ENCODE measurements around the gene RASSF8.

RASSF8 gene

DNA sequence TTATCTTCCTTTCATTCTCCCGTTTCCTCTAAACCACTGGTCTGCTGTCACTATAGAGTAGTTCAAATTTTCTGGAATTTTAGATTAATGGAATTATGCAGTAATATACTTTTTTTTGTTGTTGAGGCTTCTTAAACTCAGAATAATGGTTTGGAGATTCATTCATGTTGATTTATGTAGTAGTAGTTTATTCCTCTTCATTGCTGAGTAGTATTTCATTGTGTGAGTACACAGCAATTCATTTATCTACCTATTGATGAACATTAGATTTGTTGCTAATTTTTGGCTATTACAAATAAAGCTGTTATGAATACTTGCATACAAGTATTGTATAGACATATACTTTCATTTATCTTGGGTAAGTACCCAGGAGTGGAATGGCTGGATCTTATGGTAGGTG, 7.2 kb downstream of the RASSF8 start:
- no peaks in the 10 kb centered on the region for H3K27me3 ChIP-seq (ENCODE audit: low read depth, low read length)
- H3K27ac ChIP-seq (ENCODE audit: low read length), result no peak overlapping the region
- no peaks in the 10 kb centered on the region for H3K9me3 ChIP-seq (ENCODE audit: control insufficient read depth in 1 of 2, low read length in 2 of 2)
- H3K36me3 ChIP-seq (ENCODE audit: control insufficient read depth in 1 of 2, insufficient read depth in 2 of 2, low read length in 2 of 2), result no peaks in the 10 kb centered on the region
- peaks cover 5 to 46% of the 10 kb centered on the region in 2 donors for H3K4me1 ChIP-seq (ENCODE audit: control insufficient read depth in 1 of 2, insufficient read depth in 2 of 2, low read length in 2 of 2)
- H3K4me3 ChIP-seq (ENCODE audit: low read depth in 1 of 2, low read length in 2 of 2), result no peak overlapping the region

DNA sequence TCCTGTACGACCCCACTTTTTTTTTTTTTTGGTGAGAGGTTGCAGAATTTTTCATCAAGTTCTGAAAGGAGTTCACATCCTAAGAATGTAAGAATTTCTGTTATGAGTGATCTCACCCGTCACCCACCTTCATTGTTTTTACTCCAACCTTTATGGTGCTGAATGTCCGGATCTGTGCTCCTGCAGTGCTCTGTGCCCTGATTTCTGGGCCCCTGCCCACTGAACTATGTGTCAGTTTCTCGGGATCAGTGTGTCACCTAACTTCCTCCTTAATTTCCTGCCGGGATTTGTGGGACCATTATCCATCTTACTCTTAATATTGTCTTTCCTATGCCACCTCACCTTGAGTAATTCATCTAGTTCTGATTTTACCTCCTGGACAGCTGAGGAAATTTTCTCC, 11.6 kb downstream of the RASSF8 start:
- H3K4me3 ChIP-seq (ENCODE audit: low read depth in 1 of 2, low read length in 2 of 2), result no peak overlapping the region
- H3K27me3 ChIP-seq (ENCODE audit: low read depth, low read length), result no peaks in the 10 kb centered on the region
- H3K36me3 ChIP-seq (ENCODE audit: control insufficient read depth in 1 of 2, insufficient read depth in 2 of 2, low read length in 2 of 2), result no peaks in the 10 kb centered on the region
- H3K27ac ChIP-seq (ENCODE audit: low read length), result no peak overlapping the region
- H3K9me3 ChIP-seq (ENCODE audit: control insufficient read depth in 1 of 2, low read length in 2 of 2), result no peaks in the 10 kb centered on the region
- H3K4me1 ChIP-seq (ENCODE audit: control insufficient read depth in 1 of 2, insufficient read depth in 2 of 2, low read length in 2 of 2), result peaks cover 10 to 54% of the 10 kb centered on the region in 2 donors

DNA sequence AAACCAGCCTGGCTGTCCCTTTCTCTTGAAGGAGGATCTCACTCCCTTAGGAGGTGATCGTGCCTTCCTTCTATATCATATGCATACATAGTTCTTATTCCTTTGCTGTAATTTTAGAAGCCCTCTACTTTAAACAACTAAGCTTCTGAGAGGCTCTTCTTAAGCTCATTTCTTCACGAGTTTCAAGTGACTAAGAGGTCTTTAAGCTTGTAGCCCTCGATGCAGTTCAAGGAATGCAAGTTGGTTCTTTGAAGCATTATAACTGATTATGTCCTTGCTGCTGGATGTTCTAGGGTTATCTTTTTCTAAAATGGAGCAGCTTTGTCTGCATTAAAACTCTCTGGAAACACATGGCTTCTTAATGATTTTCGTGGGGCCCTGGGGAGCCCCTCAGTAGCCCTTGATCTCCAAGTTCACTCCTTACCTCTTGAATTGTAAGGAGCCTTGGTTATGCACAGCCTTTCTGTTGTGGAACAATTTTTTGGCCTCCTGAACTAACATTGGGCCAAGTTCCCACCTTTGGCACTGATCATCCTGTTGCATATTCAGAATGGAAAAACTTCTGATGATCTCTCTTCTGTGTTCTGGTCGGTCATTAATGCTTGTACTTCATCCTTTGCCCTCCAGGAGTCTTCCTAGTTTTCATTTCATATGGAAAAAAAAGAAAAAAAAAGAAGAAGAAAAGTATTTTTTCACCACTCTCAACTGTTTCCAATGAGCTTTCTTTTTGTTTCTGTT, 12.6 kb downstream of the RASSF8 start:
- Histone ChIP-seq H3K27ac (ENCODE audit: low read length) (peak overlapping the region; percentile 10), H3K36me3 (ENCODE audit: control insufficient read depth in 1 of 2, insufficient read depth in 2 of 2, low read length in 2 of 2) (no peaks in the 10 kb centered on the region), H3K27me3 (ENCODE audit: low read depth, low read length) (no peaks in the 10 kb centered on the region), H3K9me3 (ENCODE audit: control insufficient read depth in 1 of 2, low read length in 2 of 2) (no peaks in the 10 kb centered on the region), H3K4me3 (ENCODE audit: low read depth in 1 of 2, low read length in 2 of 2) (no peak overlapping the region), H3K4me1 (ENCODE audit: control insufficient read depth in 1 of 2, insufficient read depth in 2 of 2, low read length in 2 of 2) (peaks cover 10 to 64% of the 10 kb centered on the region in 2 donors)

DNA sequence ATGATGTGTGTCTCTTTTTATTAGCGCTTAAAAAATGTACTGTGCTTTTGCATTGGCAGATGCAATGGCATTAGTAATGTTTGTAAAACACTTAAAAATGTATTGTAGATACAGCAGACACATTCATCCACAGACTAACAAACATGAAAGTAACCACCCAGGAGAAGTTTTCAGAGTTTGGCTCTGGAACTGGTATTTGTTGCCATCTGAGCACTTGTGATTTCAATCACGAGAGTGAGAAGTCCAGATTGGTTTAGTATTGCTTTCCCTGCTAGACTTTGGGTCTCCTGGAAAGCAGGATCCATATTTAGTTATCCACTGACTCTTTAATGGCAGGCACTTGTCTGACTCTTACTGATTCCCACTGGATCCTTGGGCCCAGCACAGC, 13.2 kb downstream of the RASSF8 start:
- peak overlapping the region; percentile 10 for H3K27ac ChIP-seq (ENCODE audit: low read length)
- no peaks in the 10 kb centered on the region for H3K9me3 ChIP-seq (ENCODE audit: control insufficient read depth in 1 of 2, low read length in 2 of 2)
- H3K4me1 ChIP-seq (ENCODE audit: control insufficient read depth in 1 of 2, insufficient read depth in 2 of 2, low read length in 2 of 2), result peaks cover 10 to 66% of the 10 kb centered on the region in 2 donors
- H3K27me3 ChIP-seq (ENCODE audit: low read depth, low read length), result no peaks in the 10 kb centered on the region
- no peak overlapping the region for H3K4me3 ChIP-seq (ENCODE audit: low read depth in 1 of 2, low read length in 2 of 2)
- no peaks in the 10 kb centered on the region for H3K36me3 ChIP-seq (ENCODE audit: control insufficient read depth in 1 of 2, insufficient read depth in 2 of 2, low read length in 2 of 2)

DNA sequence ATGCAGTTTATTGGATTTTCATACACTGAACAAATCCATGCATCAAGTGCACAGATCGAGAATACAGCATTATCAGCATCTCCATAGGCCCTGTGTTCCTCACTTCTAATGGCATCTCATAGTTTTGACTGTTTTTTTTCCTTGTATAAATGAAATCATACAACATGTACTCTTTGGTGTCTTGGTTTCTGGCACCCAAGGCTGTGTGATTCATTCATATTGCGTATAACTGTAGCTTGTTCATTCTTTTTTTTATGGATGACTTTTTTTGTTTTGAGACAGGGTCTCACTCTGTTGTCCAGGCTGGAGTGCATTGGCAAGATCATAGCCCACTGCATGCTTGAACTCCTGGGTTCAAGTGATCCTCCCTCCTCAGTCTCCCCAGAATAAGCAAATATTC, 14.3 kb downstream of the RASSF8 start:
- no peaks in the 10 kb centered on the region for H3K36me3 ChIP-seq (ENCODE audit: control insufficient read depth in 1 of 2, insufficient read depth in 2 of 2, low read length in 2 of 2)
- no peak overlapping the region for H3K4me3 ChIP-seq (ENCODE audit: low read depth in 1 of 2, low read length in 2 of 2)
- no peaks in the 10 kb centered on the region for H3K27me3 ChIP-seq (ENCODE audit: low read depth, low read length)
- peaks cover 10 to 71% of the 10 kb centered on the region in 2 donors for H3K4me1 ChIP-seq (ENCODE audit: control insufficient read depth in 1 of 2, insufficient read depth in 2 of 2, low read length in 2 of 2)
- no peaks in the 10 kb centered on the region for H3K9me3 ChIP-seq (ENCODE audit: control insufficient read depth in 1 of 2, low read length in 2 of 2)
- H3K27ac ChIP-seq (ENCODE audit: low read length), result no peak overlapping the region

DNA sequence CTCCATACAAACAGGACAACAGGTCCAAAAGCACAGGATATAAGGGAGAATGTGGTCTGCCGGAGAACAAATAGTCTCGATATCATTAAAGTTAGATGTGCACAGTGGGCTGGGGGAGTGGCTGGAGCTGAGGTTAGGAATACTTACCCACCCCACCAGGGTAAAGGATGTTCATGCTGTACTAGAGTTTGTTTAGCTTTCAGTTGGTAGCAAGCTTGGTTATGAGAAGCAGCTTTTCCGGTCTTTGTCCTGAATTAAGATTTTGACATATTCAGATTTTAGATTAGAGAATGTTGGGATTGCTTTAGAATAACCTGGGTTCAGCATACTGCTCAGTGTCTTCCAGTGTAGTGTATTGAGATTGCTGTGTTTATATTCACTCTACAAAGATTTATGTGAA, 16.7 kb downstream of the RASSF8 start:
- no peaks in the 10 kb centered on the region for H3K27me3 ChIP-seq (ENCODE audit: low read depth, low read length)
- peaks cover 10 to 69% of the 10 kb centered on the region in 2 donors for H3K4me1 ChIP-seq (ENCODE audit: control insufficient read depth in 1 of 2, insufficient read depth in 2 of 2, low read length in 2 of 2)
- H3K36me3 ChIP-seq (ENCODE audit: control insufficient read depth in 1 of 2, insufficient read depth in 2 of 2, low read length in 2 of 2), result no peaks in the 10 kb centered on the region
- no peak overlapping the region for H3K27ac ChIP-seq (ENCODE audit: low read length)
- H3K4me3 ChIP-seq (ENCODE audit: low read depth in 1 of 2, low read length in 2 of 2), result no peak overlapping the region
- H3K9me3 ChIP-seq (ENCODE audit: control insufficient read depth in 1 of 2, low read length in 2 of 2), result no peaks in the 10 kb centered on the region

DNA sequence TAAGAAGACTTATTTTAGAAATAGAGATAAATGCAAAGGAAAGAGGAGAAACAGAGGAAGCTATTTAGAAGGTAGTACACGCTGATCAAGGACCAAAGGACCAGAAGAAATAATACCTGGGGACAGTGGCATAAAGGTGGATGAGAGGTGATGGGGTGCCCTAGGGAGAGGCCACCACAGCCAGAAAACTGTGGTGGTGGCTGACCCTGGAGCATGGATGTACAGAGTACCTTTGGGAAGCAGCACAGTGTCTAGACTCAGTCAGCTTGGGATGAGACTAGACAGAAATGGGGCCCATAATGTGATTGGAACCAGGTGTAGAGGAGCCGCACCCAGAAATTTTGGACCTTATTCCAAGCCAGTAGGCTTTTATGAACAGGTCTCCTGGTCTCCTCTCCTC, 17.2 kb downstream of the RASSF8 start:
- Histone ChIP-seq H3K36me3 (ENCODE audit: control insufficient read depth in 1 of 2, insufficient read depth in 2 of 2, low read length in 2 of 2) (no peaks in the 10 kb centered on the region), H3K4me3 (ENCODE audit: low read depth in 1 of 2, low read length in 2 of 2) (peak overlapping the region in 1 of 2 donors; percentile 7), H3K27me3 (ENCODE audit: low read depth, low read length) (no peaks in the 10 kb centered on the region), H3K27ac (ENCODE audit: low read length) (no peak overlapping the region), H3K9me3 (ENCODE audit: control insufficient read depth in 1 of 2, low read length in 2 of 2) (no peaks in the 10 kb centered on the region), H3K4me1 (ENCODE audit: control insufficient read depth in 1 of 2, insufficient read depth in 2 of 2, low read length in 2 of 2) (peaks cover 6 to 64% of the 10 kb centered on the region in 2 donors)

DNA sequence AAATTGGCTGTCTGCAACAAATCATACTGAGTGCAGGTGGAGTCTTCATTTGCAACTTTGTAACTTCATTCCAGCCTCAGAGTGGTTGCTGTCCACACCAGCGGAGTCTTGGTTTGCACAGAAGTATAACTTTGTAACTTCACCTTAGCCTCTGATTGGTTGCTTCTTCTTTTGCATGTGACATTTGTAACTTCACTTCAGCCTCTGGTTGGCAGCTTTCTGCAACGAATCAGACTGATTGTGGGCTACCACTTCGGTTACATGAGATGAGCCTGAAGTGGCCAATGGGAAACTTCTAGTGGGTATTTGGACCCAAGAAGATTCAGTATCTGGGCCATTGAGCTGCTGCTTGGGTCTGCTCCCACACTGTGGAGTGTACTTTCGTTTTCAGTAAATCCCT, 17.8 kb downstream of the RASSF8 start:
- Histone ChIP-seq H3K4me3 (ENCODE audit: low read depth in 1 of 2, low read length in 2 of 2) (peak overlapping the region in 1 of 2 donors; percentile 7), H3K9me3 (ENCODE audit: control insufficient read depth in 1 of 2, low read length in 2 of 2) (no peaks in the 10 kb centered on the region), H3K27me3 (ENCODE audit: low read depth, low read length) (no peaks in the 10 kb centered on the region), H3K27ac (ENCODE audit: low read length) (no peak overlapping the region), H3K4me1 (ENCODE audit: control insufficient read depth in 1 of 2, insufficient read depth in 2 of 2, low read length in 2 of 2) (peaks cover 0 to 61% of the 10 kb centered on the region in 2 donors), H3K36me3 (ENCODE audit: control insufficient read depth in 1 of 2, insufficient read depth in 2 of 2, low read length in 2 of 2) (no peaks in the 10 kb centered on the region)

DNA sequence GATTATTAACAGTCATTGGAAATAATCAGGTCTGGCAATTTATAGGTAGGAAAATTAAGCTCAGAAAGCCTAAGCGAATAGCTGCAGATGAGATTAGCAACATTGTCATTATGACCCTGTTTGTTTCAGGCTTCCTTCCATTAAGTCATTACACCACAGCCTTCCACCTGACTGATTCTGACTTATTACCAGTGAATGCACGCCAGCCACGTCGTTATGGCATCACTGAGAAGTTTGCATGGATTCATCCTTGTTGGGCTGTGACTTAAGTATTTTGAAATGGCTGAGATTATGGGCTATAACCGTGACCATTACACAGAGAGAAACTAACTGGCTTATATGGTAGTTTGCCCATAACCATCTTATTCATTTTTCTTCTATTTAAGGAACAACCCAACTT, 18.6 kb downstream of the RASSF8 start:
- Histone ChIP-seq H3K36me3 (ENCODE audit: control insufficient read depth in 1 of 2, insufficient read depth in 2 of 2, low read length in 2 of 2) (no peaks in the 10 kb centered on the region), H3K9me3 (ENCODE audit: control insufficient read depth in 1 of 2, low read length in 2 of 2) (no peaks in the 10 kb centered on the region), H3K27me3 (ENCODE audit: low read depth, low read length) (no peaks in the 10 kb centered on the region), H3K27ac (ENCODE audit: low read length) (no peak overlapping the region), H3K4me3 (ENCODE audit: low read depth in 1 of 2, low read length in 2 of 2) (peak overlapping the region in 1 of 2 donors; percentile 27), H3K4me1 (ENCODE audit: control insufficient read depth in 1 of 2, insufficient read depth in 2 of 2, low read length in 2 of 2) (peaks cover 0 to 65% of the 10 kb centered on the region in 2 donors)

DNA sequence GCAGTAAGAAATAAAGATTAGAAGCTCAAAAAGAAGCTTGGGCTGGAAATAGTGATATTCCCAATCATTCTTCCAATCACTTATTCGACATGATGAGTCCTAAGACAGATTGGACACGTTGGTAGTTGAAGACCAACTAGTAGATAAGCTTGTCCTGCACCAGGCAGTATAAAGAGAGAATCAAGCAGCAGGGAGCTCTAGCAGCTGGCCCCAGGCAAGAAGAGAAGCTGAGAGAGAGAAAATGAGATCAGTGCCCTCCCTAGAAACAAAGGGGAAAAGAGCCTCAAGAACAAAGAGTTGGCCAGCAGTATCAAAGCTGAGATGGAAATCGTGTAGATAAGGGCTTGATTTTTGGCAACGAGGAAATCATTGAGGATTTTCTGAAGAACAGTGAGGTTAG, 20.6 kb downstream of the RASSF8 start:
- Histone ChIP-seq H3K36me3 (ENCODE audit: control insufficient read depth in 1 of 2, insufficient read depth in 2 of 2, low read length in 2 of 2) (no peaks in the 10 kb centered on the region), H3K4me3 (ENCODE audit: low read depth in 1 of 2, low read length in 2 of 2) (no peak overlapping the region), H3K9me3 (ENCODE audit: control insufficient read depth in 1 of 2, low read length in 2 of 2) (no peaks in the 10 kb centered on the region), H3K27ac (ENCODE audit: low read length) (no peak overlapping the region), H3K27me3 (ENCODE audit: low read depth, low read length) (no peaks in the 10 kb centered on the region), H3K4me1 (ENCODE audit: control insufficient read depth in 1 of 2, insufficient read depth in 2 of 2, low read length in 2 of 2) (peaks cover 0 to 50% of the 10 kb centered on the region in 2 donors)

DNA sequence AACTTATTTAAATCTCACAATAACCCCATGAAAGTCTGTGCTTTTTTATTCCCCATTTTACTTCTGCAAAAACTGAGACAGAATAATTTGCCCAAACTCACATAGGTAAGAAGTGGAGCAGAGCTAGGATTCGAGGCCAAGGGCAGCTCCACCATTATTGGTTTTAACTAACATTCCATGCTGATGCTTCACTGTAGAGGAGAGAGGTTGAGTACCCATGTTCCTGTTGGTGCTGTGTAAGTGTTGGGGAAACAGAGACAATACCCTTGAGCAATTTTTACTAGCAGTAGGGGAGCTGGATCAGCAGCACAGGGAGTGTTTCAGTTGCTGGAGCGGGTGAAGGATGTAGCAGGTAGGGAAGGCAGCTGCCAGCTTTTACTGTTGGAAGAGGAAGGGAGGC, 21.1 kb downstream of the RASSF8 start:
- H3K4me1 ChIP-seq (ENCODE audit: control insufficient read depth in 1 of 2, insufficient read depth in 2 of 2, low read length in 2 of 2), result peaks cover 0 to 48% of the 10 kb centered on the region in 2 donors
- H3K36me3 ChIP-seq (ENCODE audit: control insufficient read depth in 1 of 2, insufficient read depth in 2 of 2, low read length in 2 of 2), result no peaks in the 10 kb centered on the region
- H3K27me3 ChIP-seq (ENCODE audit: low read depth, low read length), result no peaks in the 10 kb centered on the region
- H3K4me3 ChIP-seq (ENCODE audit: low read depth in 1 of 2, low read length in 2 of 2), result no peak overlapping the region
- H3K9me3 ChIP-seq (ENCODE audit: control insufficient read depth in 1 of 2, low read length in 2 of 2), result no peaks in the 10 kb centered on the region
- no peak overlapping the region for H3K27ac ChIP-seq (ENCODE audit: low read length)

DNA sequence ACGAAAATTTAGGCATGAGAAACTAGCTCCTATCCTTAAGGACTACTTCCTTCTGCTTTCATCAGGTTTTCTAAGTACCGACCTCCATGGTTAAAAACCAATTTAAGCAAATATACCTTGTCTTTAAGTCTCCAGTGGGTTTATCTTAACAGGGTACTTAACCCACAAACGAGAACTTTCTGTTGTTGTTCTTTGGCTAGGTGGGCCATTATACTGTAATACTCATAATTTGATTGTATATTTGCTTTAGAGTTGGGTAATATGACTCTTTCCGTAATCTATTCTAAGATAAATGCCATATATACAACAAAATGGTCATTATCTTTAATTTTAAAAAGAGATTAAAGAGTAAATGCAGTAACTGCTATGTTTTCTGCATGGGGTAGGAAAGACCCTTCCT, 21.6 kb downstream of the RASSF8 start:
- Histone ChIP-seq H3K4me1 (ENCODE audit: control insufficient read depth in 1 of 2, insufficient read depth in 2 of 2, low read length in 2 of 2) (peaks cover 0 to 47% of the 10 kb centered on the region in 2 donors), H3K27me3 (ENCODE audit: low read depth, low read length) (no peaks in the 10 kb centered on the region), H3K9me3 (ENCODE audit: control insufficient read depth in 1 of 2, low read length in 2 of 2) (no peaks in the 10 kb centered on the region), H3K4me3 (ENCODE audit: low read depth in 1 of 2, low read length in 2 of 2) (no peak overlapping the region), H3K27ac (ENCODE audit: low read length) (no peak overlapping the region), H3K36me3 (ENCODE audit: control insufficient read depth in 1 of 2, insufficient read depth in 2 of 2, low read length in 2 of 2) (no peaks in the 10 kb centered on the region)

Data from muscle layer of duodenum (tissue), 2 donors.